ENCODE measurements around the gene COPG2. TPM values are rescaled to one million over a fixed set of nuclear protein-coding genes. Genes with fewer than 3 reads are reported as not detected.

COPG2 gene, protein sequence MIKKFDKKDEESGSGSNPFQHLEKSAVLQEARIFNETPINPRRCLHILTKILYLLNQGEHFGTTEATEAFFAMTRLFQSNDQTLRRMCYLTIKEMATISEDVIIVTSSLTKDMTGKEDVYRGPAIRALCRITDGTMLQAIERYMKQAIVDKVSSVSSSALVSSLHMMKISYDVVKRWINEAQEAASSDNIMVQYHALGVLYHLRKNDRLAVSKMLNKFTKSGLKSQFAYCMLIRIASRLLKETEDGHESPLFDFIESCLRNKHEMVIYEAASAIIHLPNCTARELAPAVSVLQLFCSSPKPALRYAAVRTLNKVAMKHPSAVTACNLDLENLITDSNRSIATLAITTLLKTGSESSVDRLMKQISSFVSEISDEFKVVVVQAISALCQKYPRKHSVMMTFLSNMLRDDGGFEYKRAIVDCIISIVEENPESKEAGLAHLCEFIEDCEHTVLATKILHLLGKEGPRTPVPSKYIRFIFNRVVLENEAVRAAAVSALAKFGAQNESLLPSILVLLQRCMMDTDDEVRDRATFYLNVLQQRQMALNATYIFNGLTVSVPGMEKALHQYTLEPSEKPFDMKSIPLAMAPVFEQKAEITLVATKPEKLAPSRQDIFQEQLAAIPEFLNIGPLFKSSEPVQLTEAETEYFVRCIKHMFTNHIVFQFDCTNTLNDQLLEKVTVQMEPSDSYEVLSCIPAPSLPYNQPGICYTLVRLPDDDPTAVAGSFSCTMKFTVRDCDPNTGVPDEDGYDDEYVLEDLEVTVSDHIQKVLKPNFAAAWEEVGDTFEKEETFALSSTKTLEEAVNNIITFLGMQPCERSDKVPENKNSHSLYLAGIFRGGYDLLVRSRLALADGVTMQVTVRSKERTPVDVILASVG
- 16.9 TPM for total RNA-seq
- long read RNA-seq, partial matches to known transcripts: 1 of 7 reads
- long read RNA-seq, other reads (novel, unspliced or antisense): 3 of 7 reads

GRCh38 chr7:130668258-130669084 lies at the start of gene COPG2:
COPG2 (minus strand) TSS chr7:130668748; CDS start chr7:130668668, 80 bp downstream.
- intact Hi-C loops (cut with DNase I): no loop called here
- ATAC-seq: peak; percentile 99 to 100
- TF ChIP-seq CTCF (IDR thresholded peaks at IDR 0.05): no peak

GRCh38 chr7:130712416-130712815 lies 43.9 kb upstream of the COPG2 start:
- DNase-seq (no peak), ATAC-seq (no peak)
- no peaks in the 10 kb centered on the region for H3K36me3 ChIP-seq
- no peaks in the 10 kb centered on the region for H3K9me3 ChIP-seq
- no peak overlapping the region for H3K27ac ChIP-seq
- no peak for TF ChIP-seq CTCF (IDR thresholded peaks at IDR 0.05)
- intact Hi-C loops (cut with DNase I): no loop called here
- no peaks in the 10 kb centered on the region for H3K27me3 ChIP-seq (ENCODE audit: low read depth)
- no peak overlapping the region for H3K4me3 ChIP-seq
- no peaks in the 10 kb centered on the region for H3K4me1 ChIP-seq

More at GRCh38 chr7:130668258-130669084, at the start of gene COPG2:
- Histone ChIP-seq H3K27ac (peak within 1 kb of the TSS; percentile 81), H3K4me3 (peak within 1 kb of the TSS; percentile 76), H3K9me3 (no peaks in the 10 kb centered on the region), H3K36me3 (no peaks in the 10 kb centered on the region), H3K4me1 (peaks cover 14% of the 10 kb centered on the region), H3K27me3 (ENCODE audit: low read depth) (no peaks in the 10 kb centered on the region)
- DNase-seq: peak; percentile 89

DNA sequence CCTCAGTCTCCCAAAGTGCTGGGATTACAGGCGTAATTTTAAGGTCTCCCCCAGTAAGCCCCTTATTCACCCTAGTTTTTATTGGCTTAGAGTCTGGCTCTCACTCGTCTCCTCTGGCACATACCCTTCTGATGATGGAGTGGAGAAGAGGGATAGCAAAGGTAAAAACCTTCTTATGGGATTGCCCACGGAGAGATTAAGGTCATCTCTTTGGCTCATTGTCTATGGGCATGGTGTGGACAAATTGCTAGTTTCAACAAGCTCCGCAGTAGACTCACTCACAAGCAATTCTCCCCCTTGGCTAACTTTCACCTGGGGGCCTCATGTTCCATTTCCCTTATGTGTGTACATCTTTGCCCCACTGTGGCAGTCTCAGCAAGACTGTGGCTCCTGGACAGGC lies 40.2 kb upstream of the COPG2 start:
- no peaks in the 10 kb centered on the region for H3K27me3 ChIP-seq (ENCODE audit: low read depth)
- ATAC-seq (no peak), DNase-seq (no peak)
- H3K4me1 ChIP-seq: no peaks in the 10 kb centered on the region
- no peaks in the 10 kb centered on the region for H3K9me3 ChIP-seq
- no peak overlapping the region for H3K4me3 ChIP-seq
- intact Hi-C loops (cut with DNase I): no loop called here
- no peak for TF ChIP-seq CTCF (IDR thresholded peaks at IDR 0.05)
- H3K36me3 ChIP-seq: no peaks in the 10 kb centered on the region
- H3K27ac ChIP-seq: no peak overlapping the region

DNA sequence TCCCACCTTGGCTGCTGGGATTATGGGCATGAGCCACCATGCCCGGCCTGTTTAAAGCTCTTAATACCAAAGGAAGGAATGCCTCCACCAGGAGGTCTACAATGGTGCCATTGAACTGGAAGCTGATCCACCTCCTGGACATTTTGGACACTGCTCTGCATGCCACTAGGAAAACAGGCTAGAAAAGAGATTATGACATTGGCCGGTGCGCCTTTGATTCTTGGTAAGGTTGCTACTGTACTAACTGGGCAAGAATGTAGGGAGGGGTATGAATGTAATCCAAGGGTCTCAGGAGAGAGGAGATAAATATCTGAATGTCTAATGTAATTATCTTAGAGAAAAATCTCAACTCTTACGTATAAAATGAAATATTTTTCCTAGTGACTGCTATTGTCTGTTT lies 39.5 kb upstream of the COPG2 start:
- H3K36me3 ChIP-seq: no peaks in the 10 kb centered on the region
- H3K4me1 ChIP-seq: no peaks in the 10 kb centered on the region
- H3K27me3 ChIP-seq (ENCODE audit: low read depth): no peaks in the 10 kb centered on the region
- TF ChIP-seq CTCF (IDR thresholded peaks at IDR 0.05): no peak
- intact Hi-C loops (cut with DNase I): no loop called here
- no peak overlapping the region for H3K27ac ChIP-seq
- H3K4me3 ChIP-seq: no peak overlapping the region
- ATAC-seq (no peak), DNase-seq (no peak)
- H3K9me3 ChIP-seq: no peaks in the 10 kb centered on the region

DNA sequence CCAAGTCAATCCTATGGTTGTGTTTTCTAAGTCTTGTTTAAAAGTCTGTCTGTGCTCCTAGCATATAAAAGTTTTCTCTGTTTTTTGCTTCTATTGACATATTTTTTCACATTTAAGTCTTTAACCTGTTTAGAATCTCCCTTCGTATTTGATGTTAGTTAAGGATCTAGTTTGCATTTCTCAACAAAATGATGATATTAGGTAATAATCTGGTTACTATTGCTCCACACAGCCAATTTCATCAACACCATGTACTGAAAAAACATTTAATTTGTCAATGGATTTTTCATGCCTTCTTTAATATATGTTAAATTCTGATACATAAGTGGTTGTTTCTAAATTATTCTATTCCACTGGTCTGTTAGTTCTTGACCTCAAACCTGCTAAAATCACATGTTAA lies 35.3 kb upstream of the COPG2 start:
- Histone ChIP-seq H3K9me3 (no peaks in the 10 kb centered on the region), H3K4me1 (no peaks in the 10 kb centered on the region), H3K27ac (no peak overlapping the region), H3K27me3 (ENCODE audit: low read depth) (no peaks in the 10 kb centered on the region), H3K36me3 (no peaks in the 10 kb centered on the region), H3K4me3 (no peak overlapping the region)
- no peak for TF ChIP-seq CTCF (IDR thresholded peaks at IDR 0.05)
- ATAC-seq (no peak), DNase-seq (no peak)
- intact Hi-C loops (cut with DNase I): no loop called here

Measured in lower lobe of right lung (tissue), 2 donors.